ENCODE results near the gene CNEP1R1.
A peak's percentile ranks its signal among the peaks of the same experiment; 100 is the strongest.
"Not testable (repeated sequence)": the region's sequence is repeated elsewhere in the genome, so short reads cannot be mapped to it uniquely, and the experiment has no call there.

Gene CNEP1R1

GRCh38 chr16:50024684-50025536, at the start of gene CNEP1R1:
CNEP1R1 (plus strand) TSS chr16:50025225; CDS start chr16:50025316, 91 bp downstream.
- DNase-seq (ENCODE audit: low read depth in 2 of 2), result peak; percentile 83 to 86

DNA sequence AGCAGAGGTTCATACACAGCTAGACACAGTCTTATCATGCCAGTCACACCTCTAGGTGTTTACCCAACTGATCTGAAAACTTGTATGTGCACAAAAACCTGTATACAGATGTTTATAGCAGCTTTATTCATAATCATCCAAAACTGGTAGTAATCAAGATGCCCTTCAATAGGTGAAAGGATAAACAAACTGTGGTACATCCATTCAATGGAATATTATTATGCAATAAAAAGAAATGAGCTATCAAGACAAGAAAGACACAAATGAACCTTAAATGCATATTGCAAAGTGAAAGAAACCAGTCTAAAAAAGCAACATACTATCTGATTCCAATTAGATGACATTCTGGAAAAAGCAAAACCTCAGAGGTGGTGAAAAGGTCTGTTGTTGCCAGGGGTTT, 47.6 kb upstream of the CNEP1R1 start:
- no peak for DNase-seq (ENCODE audit: low read depth in 2 of 2)

- no peak for DNase-seq (ENCODE audit: low read depth in 2 of 2)
These were observed 46.3 kb upstream of the CNEP1R1 start for GRCh38 chr16:49978569-49979326.

GRCh38 chr16:49980166-49980565, 44.9 kb upstream of the CNEP1R1 start:
- no peak for DNase-seq (ENCODE audit: low read depth in 2 of 2)

DNA sequence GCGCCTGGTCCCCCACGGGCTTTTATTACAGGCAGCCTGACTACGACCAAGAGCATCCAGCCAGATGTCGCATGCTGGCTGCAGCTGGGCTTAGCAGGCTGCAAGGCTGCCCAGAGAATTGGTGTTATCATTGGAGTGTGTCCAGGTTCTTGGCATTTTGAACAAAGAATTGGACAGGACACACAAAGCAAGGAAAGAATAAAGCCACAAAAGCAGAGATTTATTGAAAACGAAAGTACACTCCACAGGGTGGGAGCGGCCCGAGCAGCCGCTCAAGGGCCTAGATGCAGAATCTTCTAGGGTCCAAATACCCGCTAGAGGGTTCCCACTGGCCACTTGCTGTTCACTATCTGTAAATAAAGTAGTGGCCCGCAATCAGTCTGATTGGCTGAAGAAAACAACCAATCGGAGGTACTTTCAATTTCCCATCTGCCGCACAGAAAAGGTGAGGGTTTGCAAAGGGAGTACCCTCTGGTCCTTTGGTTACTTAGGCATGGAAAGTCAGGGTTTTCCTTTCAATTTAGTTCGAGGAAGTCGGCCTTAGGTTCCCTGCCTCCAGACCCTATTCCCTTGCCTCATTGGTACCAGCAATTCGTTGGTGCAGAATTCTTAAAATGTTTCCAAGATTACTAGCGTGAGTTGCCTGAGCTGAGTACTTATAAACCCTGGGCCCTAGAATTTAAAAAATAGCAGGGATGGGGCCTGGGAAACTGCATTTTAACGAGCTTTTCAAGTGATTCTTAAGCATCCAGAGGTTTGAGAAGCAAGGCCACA, 38.5 kb upstream of the CNEP1R1 start:
- no peak for DNase-seq (ENCODE audit: low read depth in 2 of 2)

DNA sequence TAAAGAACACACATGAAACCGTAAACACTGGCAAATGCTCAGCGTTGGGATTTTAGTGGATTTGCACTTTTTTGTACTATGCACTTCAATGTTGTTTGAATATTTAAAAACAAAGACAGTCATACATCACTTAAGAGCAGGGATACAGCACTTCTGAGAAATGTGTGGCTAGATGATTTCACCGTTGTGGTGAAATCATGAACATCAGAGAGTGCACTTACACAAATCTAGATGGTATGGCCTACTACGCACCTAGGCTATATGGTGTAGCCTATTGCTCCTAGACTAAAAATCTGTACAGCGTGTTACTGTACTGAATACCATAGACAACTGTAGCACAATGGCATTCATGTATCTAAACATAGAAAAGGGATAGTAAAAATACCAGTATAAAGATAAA, 37.6 kb upstream of the CNEP1R1 start:
- no peak for DNase-seq (ENCODE audit: low read depth in 2 of 2)

DNA sequence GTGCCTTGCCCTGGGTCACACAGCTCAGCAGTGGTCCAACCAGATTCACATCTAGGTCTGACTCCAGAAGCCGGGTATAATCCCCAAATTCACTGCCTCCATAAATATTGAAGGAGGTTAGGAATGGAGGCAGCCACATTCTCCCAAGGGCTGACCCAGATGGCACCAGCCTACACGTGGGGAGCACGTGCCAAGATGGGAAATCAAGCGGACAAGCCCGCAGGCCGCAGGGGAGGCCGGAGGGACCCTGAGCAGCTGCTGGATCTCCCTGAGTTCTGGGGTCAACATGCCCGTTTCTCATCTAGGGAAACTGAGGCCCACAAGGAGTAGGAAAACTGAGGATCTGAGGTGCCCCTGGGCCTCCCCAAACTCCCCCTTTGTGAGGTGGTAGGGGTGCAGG, 32.2 kb upstream of the CNEP1R1 start:
- no peak for DNase-seq (ENCODE audit: low read depth in 2 of 2)

DNA sequence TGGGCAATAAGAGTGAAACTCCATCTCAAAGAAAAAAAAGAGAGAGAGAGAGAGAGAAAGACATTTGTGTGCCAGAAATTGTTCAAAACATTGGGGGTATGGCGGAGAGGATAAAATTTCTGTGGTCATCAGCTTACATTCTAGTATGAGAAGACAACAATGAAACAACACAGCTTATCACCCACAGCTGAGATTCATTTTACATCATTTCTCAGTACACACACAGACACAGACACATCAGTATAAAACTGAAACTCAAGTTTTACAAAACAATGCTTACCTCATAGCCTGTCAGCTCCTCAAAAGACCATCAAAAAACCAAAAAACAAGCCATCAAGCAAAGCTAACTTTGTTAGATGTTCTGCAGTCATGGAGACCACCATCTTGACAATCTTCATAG, 31.4 kb upstream of the CNEP1R1 start:
- DNase-seq (ENCODE audit: low read depth in 2 of 2), result no peak

- DNase-seq (ENCODE audit: low read depth in 2 of 2), result no peak
These were observed 31.0 kb upstream of the CNEP1R1 start for GRCh38 chr16:49994006-49994405.

GRCh38 chr16:49995720-49996119, 29.3 kb upstream of the CNEP1R1 start:
- no peak for DNase-seq (ENCODE audit: low read depth in 2 of 2)

DNA sequence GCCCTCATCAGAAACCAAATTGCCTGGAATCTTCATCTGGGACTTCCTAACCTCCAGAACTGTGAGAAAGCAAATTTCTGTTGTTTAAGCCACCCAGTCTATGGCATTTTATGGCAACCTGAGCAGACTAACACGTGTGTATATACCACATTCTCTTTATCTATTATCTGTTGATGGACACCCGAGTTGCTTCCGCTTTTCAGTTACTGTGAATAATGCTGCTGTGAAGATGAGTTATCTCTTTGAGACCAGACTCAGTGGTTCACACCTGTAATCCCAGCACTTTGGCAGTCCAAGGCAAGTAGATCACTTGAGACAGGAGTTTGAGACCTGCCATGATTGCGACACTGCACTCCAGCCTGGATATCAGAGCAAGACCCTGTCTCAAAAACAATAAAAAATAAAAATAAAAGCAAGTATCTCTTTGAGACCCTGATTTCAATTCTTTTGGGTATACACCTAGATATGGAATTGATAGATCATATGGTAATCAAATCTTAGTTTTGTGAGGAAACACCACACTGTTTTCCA, 27.2 kb upstream of the CNEP1R1 start:
- no peak for DNase-seq (ENCODE audit: low read depth in 2 of 2)

GRCh38 chr16:49998991-49999390, 26.0 kb upstream of the CNEP1R1 start:
- no peak for DNase-seq (ENCODE audit: low read depth in 2 of 2)

GRCh38 chr16:50001144-50001543, 23.9 kb upstream of the CNEP1R1 start:
- no peak for DNase-seq (ENCODE audit: low read depth in 2 of 2)

DNA sequence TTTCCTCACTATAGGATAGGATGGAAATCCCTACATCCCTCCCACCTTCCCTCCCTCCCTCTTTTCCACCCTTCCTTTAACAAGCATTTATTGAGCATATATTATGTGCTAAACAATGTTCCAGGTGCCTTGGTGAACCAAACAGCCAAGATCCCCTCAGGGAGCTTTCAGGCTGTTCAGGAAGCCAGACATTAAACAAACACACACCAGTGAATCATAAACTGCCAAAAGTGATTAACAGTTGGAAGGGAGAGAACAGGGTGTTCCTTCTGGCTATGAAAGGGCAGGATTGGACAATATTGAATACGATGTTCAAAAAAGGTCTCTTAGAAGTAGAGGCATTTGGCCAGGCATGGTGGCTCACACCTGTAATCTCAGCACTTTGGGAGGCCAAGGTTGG, 22.8 kb upstream of the CNEP1R1 start:
- DNase-seq (ENCODE audit: low read depth in 2 of 2), result no peak

DNA sequence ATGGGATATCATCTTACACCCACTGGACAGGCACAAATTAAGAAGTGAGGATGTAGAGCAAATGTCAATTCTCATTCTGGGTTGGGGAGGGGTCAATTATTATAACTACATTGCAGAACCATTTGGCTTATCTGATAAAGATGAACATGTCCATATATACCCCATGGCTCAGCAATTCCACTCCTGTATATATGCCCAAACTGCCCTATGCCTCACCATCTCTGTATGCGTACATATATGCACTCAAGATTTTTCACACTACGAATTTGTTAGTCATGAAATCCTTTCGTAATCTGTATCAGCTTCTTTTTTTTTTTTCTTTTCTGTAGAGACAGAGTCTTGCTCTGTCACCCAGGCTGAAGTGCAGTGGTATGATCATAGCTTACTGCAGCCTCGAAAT, 20.8 kb upstream of the CNEP1R1 start:
- DNase-seq (ENCODE audit: low read depth in 2 of 2), result no peak

DNA sequence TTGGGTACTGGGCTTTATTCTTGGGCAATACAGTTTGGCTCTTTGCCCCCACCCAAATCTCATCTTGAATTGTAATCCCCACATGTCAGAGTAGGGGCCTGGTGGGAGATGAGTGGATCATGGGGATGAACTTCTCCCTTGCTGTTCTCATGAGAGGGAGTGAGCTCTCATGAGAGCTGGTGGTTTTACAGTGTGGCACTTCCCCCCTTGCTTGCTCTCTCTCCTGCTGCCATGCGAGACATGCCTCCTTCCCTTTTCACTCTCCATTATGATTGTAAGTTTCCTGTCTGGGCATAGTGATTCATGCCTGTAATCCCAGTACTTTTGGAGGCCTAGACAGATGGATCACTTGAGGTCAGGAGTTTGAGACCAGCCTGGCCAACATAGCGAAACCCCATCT, 18.1 kb upstream of the CNEP1R1 start:
- no peak for DNase-seq (ENCODE audit: low read depth in 2 of 2)

DNA sequence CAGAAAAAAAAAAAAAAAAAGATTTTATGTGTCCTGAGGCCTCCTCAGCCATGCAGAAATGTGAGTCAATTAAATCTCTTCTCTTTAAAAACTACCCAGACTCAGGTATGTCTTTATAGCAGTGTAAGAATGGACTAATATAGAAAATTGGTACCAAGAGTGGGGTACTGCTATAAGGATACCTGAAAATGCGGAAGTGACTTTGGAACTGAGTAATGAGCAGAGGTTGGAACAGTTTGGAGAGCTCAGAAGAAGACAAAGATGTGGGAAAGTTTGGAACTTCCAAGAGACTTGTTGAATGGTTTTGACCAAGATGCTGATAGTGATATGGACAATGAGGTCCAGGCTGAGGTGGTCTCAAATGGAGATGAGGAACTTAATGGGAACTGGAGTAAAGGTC, 17.3 kb upstream of the CNEP1R1 start:
- no peak for DNase-seq (ENCODE audit: low read depth in 2 of 2)

DNA sequence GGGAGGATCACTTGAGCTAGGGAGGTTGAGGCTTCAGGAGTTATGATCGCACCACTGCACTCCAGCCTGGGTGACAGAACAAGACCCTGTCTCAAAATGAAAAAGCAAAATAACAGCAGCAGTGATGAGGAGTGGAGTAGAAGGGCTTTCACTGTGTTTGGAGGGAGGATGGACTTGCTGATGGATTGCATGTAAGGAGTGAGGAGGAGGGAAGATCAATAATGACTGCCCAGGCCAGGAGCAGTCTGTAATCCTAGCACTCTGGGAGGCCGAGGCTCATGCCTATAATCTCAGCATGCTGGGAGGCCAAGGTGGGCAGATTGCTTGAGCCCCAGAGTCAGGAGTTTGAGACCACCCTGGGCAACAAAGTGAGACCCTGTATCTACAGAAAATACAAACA, 14.8 kb upstream of the CNEP1R1 start:
- no peak for DNase-seq (ENCODE audit: low read depth in 2 of 2)

GRCh38 chr16:50011707-50012106, 13.3 kb upstream of the CNEP1R1 start:
- no peak for DNase-seq (ENCODE audit: low read depth in 2 of 2)

GRCh38 chr16:50012182-50012581, 12.8 kb upstream of the CNEP1R1 start:
- DNase-seq (ENCODE audit: low read depth in 2 of 2), result no peak

GRCh38 chr16:50014211-50014610, 10.8 kb upstream of the CNEP1R1 start:
- DNase-seq (ENCODE audit: low read depth in 2 of 2), result not testable (repeated sequence)

DNA sequence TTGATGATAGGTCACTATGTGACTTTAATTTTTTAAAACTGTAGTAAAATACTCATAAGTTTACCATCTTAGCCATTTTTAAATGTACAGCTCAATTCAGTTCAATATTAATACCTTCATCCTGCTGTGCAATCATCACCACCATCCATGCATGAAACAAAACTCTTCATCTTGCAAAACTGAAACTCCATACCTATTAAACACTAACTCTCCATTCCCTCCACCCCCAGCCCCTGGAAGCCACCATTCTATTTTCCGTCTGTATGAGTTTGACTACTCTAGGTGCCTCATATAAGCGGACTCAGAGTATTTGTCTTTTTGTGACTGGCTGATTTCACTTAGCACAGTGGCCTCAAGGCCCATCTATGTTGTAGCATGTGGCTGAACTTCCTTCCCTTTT, 9.4 kb upstream of the CNEP1R1 start:
- no peak for DNase-seq (ENCODE audit: low read depth in 2 of 2)
